ENCODE results near the gene DNAJC4.

The DNAJC4 gene

GRCh38 chr11:64283092-64283491 lies 52.7 kb downstream of the DNAJC4 start:
- DNase-seq, result no peak

All from T-helper 2 cell (primary cell).